DOHH2 (cell line): ENCODE results near the gene METTL24.

ENCODE experiments used
- CTCF ChIP-seq: fragments of 200-600 bp; sonication (generic); IDR thresholded peaks from one replicate; pipeline ENCODE4 v1.5.1; 2014; ENCODE audit warnings: antibody characterized with exemption, mild to moderate bottlenecking, low read depth, low read length; ENCODE audit not compliant: poor library complexity, severe bottlenecking
- EZH2phosphoT487 ChIP-seq: fragments of 200-600 bp; sonication (generic); IDR thresholded peaks from 2 replicates; pipeline ENCODE4 v1.6.1; 2017; ENCODE audit warnings: borderline replicate concordance, mild to moderate bottlenecking, antibody characterized with exemption, low read length, moderate library complexity, mixed read lengths

DNA sequence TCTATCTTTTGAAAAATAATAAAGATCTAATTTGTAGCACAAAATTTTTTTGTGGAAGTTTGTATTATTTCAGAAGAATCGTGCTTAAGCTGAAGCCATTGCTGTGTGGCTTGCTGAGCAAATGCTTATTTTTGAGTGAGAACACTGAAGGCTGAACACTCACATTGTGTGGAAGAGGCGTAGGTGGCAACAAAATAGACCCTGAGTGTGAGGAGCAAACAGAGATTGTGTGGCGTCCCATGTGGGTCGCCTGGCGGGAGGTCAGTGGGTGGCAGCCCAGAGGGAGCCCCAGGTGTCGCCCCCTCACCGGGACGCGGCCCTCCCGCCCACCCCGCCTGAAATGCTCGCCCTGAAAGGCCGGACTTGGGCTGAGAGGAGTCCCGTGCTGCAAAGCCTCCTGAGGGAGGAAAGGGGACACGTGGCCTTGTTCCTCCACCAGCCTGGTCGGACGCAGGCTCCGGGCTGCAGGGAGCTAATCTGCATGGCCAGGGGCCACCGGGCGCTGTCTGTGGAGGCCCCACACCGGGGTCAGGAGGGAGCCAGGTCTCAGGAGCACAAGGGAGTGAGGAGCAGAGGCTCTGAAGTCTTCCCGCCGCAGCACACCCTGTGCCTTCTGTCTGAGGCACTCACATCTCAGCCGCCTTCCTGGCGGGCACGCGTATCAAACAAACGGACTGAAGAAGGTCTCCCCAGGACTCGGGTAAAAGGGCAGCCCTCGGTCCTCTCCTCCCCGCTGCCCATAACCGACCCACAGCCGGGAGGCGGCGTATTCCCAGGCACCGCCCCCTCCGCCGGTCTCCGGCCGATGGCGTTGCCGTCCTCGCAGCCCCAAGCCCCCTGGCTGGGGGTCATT, 41.3 kb upstream of the METTL24 start:
- no peak for TF ChIP-seq CTCF
- no peak for TF ChIP-seq EZH2phosphoT487
